Measurements from ENCODE around the gene SPSB1.

GRCh38 chr1:9416918-9417500 lies 124.3 kb downstream of the SPSB1 start:
- TF ChIP-seq CTCF (IDR thresholded peaks at IDR 0.05 in 8 of 11, conservative IDR thresholded peaks at IDR 0.05 in 3 of 11) (no peak), POLR2AphosphoS5 (IDR thresholded peaks at IDR 0.05) (no peak)

Measured in spleen (tissue), 7 donors.